ENCODE results near the gene FSCB. TPM values are rescaled to one million over a fixed set of nuclear protein-coding genes. Genes with fewer than 3 reads are reported as not detected.

The FSCB gene
- total and polyA plus RNA-seq, 2 experiments from 2014 or later = 0.07 TPM; not detected in 1

DNA sequence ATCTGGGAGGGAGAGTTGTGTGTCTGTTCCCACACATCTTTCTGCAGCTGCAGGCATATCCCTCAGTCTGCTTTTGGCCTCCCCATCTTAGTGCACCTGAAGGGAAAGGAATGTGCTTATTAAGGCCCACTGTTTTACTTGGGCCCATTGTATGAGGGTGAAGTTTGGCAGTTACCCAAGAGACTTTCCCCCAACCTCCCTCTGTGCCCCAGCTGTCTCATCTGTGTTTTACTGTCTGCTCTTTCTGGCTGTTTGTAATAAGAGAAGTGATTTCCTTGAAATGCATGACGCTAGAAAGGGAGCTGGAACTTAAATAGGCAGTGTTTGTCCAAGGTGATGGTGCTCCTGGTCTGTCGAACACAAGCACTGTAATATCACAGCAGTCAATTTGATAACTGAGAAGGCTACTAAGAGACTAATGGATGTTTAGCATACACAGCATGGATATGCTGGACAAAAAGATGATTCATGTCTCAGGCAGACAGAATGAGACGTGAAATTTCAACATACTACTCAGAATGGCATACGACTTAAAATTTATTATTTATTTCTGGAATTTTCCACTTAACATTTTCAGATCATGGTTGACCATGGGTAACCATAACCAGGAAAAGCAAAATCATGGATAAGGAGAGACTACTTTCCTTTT, 43.6 kb downstream of the FSCB start:
- Mint-ChIP-seq H3K4me1 (peaks cover 2% of the 10 kb centered on the region; the same call in 2 of the 3 replicates), H3K27me3 (ENCODE audit: insufficient read depth, low read depth, poor library complexity) (no peaks in the 10 kb centered on the region), H3K27ac (no peak overlapping the region; the same call in 1 of the 2 replicates), H3K36me3 (ENCODE audit: low read depth) (no peaks in the 10 kb centered on the region), H3K4me3 (no peak overlapping the region), H3K9me3 (peaks cover 4% of the 10 kb centered on the region; the same call in 1 of the 3 replicates)
- Histone ChIP-seq H4K20me1 (replicated peaks; ENCODE audit: insufficient read depth) (no peaks in the 10 kb centered on the region), H3K79me2 (replicated peaks; ENCODE audit: insufficient read depth) (no peaks in the 10 kb centered on the region), H3K4me2 (no peak overlapping the region), H3F3A (replicated peaks; ENCODE audit: low read depth) (no peaks in the 10 kb centered on the region), H3K27me3 (ENCODE audit: insufficient read depth) (no peaks in the 10 kb centered on the region), H3K27ac (ENCODE audit: low read depth) (no peak overlapping the region), H3K36me3 (ENCODE audit: insufficient read depth) (no peaks in the 10 kb centered on the region), H2AFZ (no peak overlapping the region), H3K9me2 (ENCODE audit: insufficient read depth) (no peaks in the 10 kb centered on the region), H3K4me3 (no peak overlapping the region), H3K4me1 (ENCODE audit: insufficient read depth) (no peaks in the 10 kb centered on the region)
- ATAC-seq = no peak
- DNase-seq (ENCODE audit: low spot score) = no peak
- TF ChIP-seq, protein P1, sequence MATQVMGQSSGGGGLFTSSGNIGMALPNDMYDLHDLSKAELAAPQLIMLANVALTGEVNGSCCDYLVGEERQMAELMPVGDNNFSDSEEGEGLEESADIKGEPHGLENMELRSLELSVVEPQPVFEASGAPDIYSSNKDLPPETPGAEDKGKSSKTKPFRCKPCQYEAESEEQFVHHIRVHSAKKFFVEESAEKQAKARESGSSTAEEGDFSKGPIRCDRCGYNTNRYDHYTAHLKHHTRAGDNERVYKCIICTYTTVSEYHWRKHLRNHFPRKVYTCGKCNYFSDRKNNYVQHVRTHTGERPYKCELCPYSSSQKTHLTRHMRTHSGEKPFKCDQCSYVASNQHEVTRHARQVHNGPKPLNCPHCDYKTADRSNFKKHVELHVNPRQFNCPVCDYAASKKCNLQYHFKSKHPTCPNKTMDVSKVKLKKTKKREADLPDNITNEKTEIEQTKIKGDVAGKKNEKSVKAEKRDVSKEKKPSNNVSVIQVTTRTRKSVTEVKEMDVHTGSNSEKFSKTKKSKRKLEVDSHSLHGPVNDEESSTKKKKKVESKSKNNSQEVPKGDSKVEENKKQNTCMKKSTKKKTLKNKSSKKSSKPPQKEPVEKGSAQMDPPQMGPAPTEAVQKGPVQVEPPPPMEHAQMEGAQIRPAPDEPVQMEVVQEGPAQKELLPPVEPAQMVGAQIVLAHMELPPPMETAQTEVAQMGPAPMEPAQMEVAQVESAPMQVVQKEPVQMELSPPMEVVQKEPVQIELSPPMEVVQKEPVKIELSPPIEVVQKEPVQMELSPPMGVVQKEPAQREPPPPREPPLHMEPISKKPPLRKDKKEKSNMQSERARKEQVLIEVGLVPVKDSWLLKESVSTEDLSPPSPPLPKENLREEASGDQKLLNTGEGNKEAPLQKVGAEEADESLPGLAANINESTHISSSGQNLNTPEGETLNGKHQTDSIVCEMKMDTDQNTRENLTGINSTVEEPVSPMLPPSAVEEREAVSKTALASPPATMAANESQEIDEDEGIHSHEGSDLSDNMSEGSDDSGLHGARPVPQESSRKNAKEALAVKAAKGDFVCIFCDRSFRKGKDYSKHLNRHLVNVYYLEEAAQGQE (IDR thresholded peaks at IDR 0.05; ENCODE audit: unreplicated experiment) = no peak
- TF ChIP-seq POLR2AphosphoS5 (IDR thresholded peaks at IDR 0.05; ENCODE audit: low read depth) (no peak), ZNF114 (CRISPR knock-in tag; IDR thresholded peaks at IDR 0.05) (no peak), EZH2phosphoT487 (IDR thresholded peaks at IDR 0.05; ENCODE audit: unreplicated experiment) (no peak), CREB1 (CRISPR knock-in tag; IDR thresholded peaks at IDR 0.05; ENCODE audit: low read depth) (no peak), JUNB (IDR thresholded peaks at IDR 0.05; ENCODE audit: unreplicated experiment) (no peak), EZH2 (IDR thresholded peaks at IDR 0.05; ENCODE audit: low read depth, unreplicated experiment) (no peak), ZNF331 (CRISPR knock-in tag; IDR thresholded peaks at IDR 0.05; ENCODE audit: low read depth) (no peak), NANOG (IDR thresholded peaks at IDR 0.05; ENCODE audit: borderline replicate concordance) (no peak)
- TF ChIP-seq, protein P2, sequence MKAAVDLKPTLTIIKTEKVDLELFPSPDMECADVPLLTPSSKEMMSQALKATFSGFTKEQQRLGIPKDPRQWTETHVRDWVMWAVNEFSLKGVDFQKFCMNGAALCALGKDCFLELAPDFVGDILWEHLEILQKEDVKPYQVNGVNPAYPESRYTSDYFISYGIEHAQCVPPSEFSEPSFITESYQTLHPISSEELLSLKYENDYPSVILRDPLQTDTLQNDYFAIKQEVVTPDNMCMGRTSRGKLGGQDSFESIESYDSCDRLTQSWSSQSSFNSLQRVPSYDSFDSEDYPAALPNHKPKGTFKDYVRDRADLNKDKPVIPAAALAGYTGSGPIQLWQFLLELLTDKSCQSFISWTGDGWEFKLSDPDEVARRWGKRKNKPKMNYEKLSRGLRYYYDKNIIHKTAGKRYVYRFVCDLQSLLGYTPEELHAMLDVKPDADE (IDR thresholded peaks at IDR 0.05) = no peak
- TF ChIP-seq, protein P3, sequence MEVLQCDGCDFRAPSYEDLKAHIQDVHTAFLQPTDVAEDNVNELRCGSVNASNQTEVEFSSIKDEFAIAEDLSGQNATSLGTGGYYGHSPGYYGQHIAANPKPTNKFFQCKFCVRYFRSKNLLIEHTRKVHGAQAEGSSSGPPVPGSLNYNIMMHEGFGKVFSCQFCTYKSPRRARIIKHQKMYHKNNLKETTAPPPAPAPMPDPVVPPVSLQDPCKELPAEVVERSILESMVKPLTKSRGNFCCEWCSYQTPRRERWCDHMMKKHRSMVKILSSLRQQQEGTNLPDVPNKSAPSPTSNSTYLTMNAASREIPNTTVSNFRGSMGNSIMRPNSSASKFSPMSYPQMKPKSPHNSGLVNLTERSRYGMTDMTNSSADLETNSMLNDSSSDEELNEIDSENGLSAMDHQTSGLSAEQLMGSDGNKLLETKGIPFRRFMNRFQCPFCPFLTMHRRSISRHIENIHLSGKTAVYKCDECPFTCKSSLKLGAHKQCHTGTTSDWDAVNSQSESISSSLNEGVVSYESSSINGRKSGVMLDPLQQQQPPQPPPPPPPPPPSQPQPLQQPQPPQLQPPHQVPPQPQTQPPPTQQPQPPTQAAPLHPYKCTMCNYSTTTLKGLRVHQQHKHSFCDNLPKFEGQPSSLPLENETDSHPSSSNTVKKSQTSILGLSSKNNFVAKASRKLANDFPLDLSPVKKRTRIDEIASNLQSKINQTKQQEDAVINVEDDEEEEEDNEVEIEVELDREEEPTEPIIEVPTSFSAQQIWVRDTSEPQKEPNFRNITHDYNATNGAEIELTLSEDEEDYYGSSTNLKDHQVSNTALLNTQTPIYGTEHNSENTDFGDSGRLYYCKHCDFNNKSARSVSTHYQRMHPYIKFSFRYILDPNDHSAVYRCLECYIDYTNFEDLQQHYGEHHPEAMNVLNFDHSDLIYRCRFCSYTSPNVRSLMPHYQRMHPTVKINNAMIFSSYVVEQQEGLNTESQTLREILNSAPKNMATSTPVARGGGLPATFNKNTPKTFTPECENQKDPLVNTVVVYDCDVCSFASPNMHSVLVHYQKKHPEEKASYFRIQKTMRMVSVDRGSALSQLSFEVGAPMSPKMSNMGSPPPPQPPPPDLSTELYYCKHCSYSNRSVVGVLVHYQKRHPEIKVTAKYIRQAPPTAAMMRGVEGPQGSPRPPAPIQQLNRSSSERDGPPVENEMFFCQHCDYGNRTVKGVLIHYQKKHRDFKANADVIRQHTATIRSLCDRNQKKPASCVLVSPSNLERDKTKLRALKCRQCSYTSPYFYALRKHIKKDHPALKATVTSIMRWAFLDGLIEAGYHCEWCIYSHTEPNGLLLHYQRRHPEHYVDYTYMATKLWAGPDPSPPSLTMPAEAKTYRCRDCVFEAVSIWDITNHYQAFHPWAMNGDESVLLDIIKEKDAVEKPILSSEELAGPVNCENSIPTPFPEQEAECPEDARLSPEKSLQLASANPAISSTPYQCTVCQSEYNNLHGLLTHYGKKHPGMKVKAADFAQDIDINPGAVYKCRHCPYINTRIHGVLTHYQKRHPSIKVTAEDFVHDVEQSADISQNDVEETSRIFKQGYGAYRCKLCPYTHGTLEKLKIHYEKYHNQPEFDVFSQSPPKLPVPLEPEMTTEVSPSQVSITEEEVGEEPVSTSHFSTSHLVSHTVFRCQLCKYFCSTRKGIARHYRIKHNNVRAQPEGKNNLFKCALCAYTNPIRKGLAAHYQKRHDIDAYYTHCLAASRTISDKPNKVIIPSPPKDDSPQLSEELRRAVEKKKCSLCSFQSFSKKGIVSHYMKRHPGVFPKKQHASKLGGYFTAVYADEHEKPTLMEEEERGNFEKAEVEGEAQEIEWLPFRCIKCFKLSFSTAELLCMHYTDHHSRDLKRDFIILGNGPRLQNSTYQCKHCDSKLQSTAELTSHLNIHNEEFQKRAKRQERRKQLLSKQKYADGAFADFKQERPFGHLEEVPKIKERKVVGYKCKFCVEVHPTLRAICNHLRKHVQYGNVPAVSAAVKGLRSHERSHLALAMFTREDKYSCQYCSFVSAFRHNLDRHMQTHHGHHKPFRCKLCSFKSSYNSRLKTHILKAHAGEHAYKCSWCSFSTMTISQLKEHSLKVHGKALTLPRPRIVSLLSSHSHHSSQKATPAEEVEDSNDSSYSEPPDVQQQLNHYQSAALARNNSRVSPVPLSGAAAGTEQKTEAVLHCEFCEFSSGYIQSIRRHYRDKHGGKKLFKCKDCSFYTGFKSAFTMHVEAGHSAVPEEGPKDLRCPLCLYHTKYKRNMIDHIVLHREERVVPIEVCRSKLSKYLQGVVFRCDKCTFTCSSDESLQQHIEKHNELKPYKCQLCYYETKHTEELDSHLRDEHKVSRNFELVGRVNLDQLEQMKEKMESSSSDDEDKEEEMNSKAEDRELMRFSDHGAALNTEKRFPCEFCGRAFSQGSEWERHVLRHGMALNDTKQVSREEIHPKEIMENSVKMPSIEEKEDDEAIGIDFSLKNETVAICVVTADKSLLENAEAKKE (CRISPR knock-in tag; IDR thresholded peaks at IDR 0.05) = no peak
- TF ChIP-seq, protein P4, sequence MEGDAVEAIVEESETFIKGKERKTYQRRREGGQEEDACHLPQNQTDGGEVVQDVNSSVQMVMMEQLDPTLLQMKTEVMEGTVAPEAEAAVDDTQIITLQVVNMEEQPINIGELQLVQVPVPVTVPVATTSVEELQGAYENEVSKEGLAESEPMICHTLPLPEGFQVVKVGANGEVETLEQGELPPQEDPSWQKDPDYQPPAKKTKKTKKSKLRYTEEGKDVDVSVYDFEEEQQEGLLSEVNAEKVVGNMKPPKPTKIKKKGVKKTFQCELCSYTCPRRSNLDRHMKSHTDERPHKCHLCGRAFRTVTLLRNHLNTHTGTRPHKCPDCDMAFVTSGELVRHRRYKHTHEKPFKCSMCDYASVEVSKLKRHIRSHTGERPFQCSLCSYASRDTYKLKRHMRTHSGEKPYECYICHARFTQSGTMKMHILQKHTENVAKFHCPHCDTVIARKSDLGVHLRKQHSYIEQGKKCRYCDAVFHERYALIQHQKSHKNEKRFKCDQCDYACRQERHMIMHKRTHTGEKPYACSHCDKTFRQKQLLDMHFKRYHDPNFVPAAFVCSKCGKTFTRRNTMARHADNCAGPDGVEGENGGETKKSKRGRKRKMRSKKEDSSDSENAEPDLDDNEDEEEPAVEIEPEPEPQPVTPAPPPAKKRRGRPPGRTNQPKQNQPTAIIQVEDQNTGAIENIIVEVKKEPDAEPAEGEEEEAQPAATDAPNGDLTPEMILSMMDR (conservative IDR thresholded peaks at IDR 0.05; ENCODE audit: low read depth in 2 of 2) = no peak

Data from GM23338 (cell line).